HepG2 (cell line): Measurements from ENCODE around the gene TBC1D16. TPM values are rescaled to one million over a fixed set of nuclear protein-coding genes. Genes with fewer than 3 reads are reported as not detected.
A peak's percentile ranks its signal among the peaks of the same experiment; 100 is the strongest.

ENCODE experiments used
- CBFB ChIP-seq: sonication (generic); formaldehyde crosslinking; IDR thresholded peaks from 2 replicates; pipeline ENCODE4 v1.4.0; 2020; ENCODE audit warnings: missing genetic modification reagents
- GMEB2 ChIP-seq: IDR thresholded peaks from 2 replicates; pipeline ENCODE4 v1.6.1; 2016; ENCODE audit warnings: missing biosample characterization, missing genetic modification reagents, low read depth
- HDAC6 ChIP-seq: fragments of 200-600 bp; sonication (generic); IDR thresholded peaks from 2 replicates; pipeline ENCODE4 v1.7.0; 2017; ENCODE audit warnings: mild to moderate bottlenecking, antibody characterized with exemption, low read length, low read depth
- TBL1XR1 ChIP-seq: fragments of 150-350 bp; IDR thresholded peaks from 2 replicates; pipeline ENCODE4 v1.6.1; 2014; ENCODE audit warnings: borderline replicate concordance, low read length; ENCODE audit not compliant: partially characterized antibody
- TP53 ChIP-seq: sonication (generic); formaldehyde crosslinking; conservative IDR thresholded peaks from 2 replicates; pipeline ENCODE4 v1.4.0; 2020; ENCODE audit warnings: missing genetic modification reagents
- ZBTB1 ChIP-seq: sonication (generic); formaldehyde crosslinking; IDR thresholded peaks from 2 replicates; pipeline ENCODE4 v1.4.0; 2020; ENCODE audit warnings: missing genetic modification reagents, borderline replicate concordance
- ZC3H4 ChIP-seq: sonication (generic); formaldehyde crosslinking; IDR thresholded peaks from 2 replicates; pipeline ENCODE4 v1.4.0; 2020; ENCODE audit warnings: missing genetic modification reagents, borderline replicate concordance
- ZFP41 ChIP-seq: sonication (generic); formaldehyde crosslinking; IDR thresholded peaks from 2 replicates; pipeline ENCODE4 v1.4.0; 2020; ENCODE audit warnings: mild to moderate bottlenecking, missing genetic modification reagents, borderline replicate concordance
- ZFP90 ChIP-seq: sonication (generic); formaldehyde crosslinking; IDR thresholded peaks from 2 replicates; pipeline ENCODE4 v1.8.0; 2022; ENCODE audit warnings: missing genetic modification reagents, mild to moderate bottlenecking, inconsistent platforms, borderline replicate concordance
- ZGPAT ChIP-seq: IDR thresholded peaks from 2 replicates; pipeline ENCODE4 v1.6.1; 2016; ENCODE audit warnings: mild to moderate bottlenecking
- ZNF142 ChIP-seq: sonication (generic); formaldehyde crosslinking; IDR thresholded peaks from 2 replicates; pipeline ENCODE4 v1.4.0; 2020; ENCODE audit warnings: missing genetic modification reagents
- ZNF296 ChIP-seq: sonication (generic); formaldehyde crosslinking; conservative IDR thresholded peaks from 2 replicates; pipeline ENCODE4 v1.5.0; 2020; ENCODE audit warnings: mild to moderate bottlenecking, missing genetic modification reagents
- ZNF512B ChIP-seq: sonication (generic); formaldehyde crosslinking; IDR thresholded peaks from 2 replicates; pipeline ENCODE4 v1.5.1; 2020; ENCODE audit warnings: missing genetic modification reagents, mild to moderate bottlenecking, borderline replicate concordance
- polyA plus RNA-seq, 8 experiments: library from polyadenylated mRNA; depleted of rRNA in 3 of 8; stranded (reverse) in 7 of 8; unstranded in 1 of 8; fragments of >200 nt; fragmentation: Illumina TruSeq in 4 of 8; extraction: Trizol in 4 of 8; gene quantifications; 2 replicates each; pipeline versions ENCODE4 v1.2.1 to v1.2.3, GENCODE V29; 2011 to 2016; ENCODE audit warnings: low read depth in 4 of 8, missing spikeins in 1 of 8, mixed read lengths in 1 of 8; ENCODE audit not compliant: insufficient read depth in 1 of 8
- total RNA-seq, 5 experiments: library from RNA; depleted of rRNA; stranded (reverse); fragments of >200 nt; fragmentation: Illumina TruSeq; extraction: Trizol; gene quantifications; 2 replicates each; pipeline ENCODE4 v1.2.3, GENCODE V29; 2016; ENCODE audit warnings: low read depth in 1 of 5

Gene TBC1D16
- total and polyA plus RNA-seq, 2 of the 13 experiments (the other 11 are each of a cell fraction or from before 2014, with no cell fraction given), result 14.9 to 24.9 TPM

- no peak for TF ChIP-seq ZNF142
- no peak for TF ChIP-seq CBFB (CRISPR knock-in tag)
- TF ChIP-seq ZFP90 (CRISPR knock-in tag), result no peak
- TF ChIP-seq ZNF296 (CRISPR knock-in tag), result no peak
- no peak for TF ChIP-seq ZFP41 (CRISPR knock-in tag)
- no peak for TF ChIP-seq ZBTB1 (CRISPR knock-in tag)
- TF ChIP-seq ZGPAT (CRISPR knock-in tag), result peak; percentile 73; the same call in 1 of the 2 replicates
- no peak for TF ChIP-seq HDAC6
- TF ChIP-seq TBL1XR1, result peak; percentile 50
- TF ChIP-seq GMEB2 (CRISPR knock-in tag), result no peak
- TF ChIP-seq TP53 (CRISPR knock-in tag), result no peak
- 0 out of 2 replicates have a peak, but pooled peaks have one; percentile 47 for TF ChIP-seq ZNF512B (CRISPR knock-in tag)
- TF ChIP-seq ZC3H4 (CRISPR knock-in tag), result no peak
Observed at GRCh38 chr17:80068301-80069222, 32.9 kb upstream of the TBC1D16 start (continued).
